H1 (cell line): ENCODE measurements around the gene UVSSA. TPM values are rescaled to one million over a fixed set of nuclear protein-coding genes. Genes with fewer than 3 reads are reported as not detected.

Source experiments
- HDAC6 ChIP-seq: IDR thresholded peaks from one replicate; pipeline ENCODE4 v1.7.1; 2012; ENCODE audit warnings: low read depth, mild to moderate bottlenecking, inconsistent platforms, low read length, moderate library complexity
- MAX ChIP-seq: IDR thresholded peaks from 2 replicates; pipeline ENCODE4 v1.6.1; 2012; ENCODE audit warnings: inconsistent platforms
- RFX5 ChIP-seq: IDR thresholded peaks from 2 replicates; pipeline ENCODE4 v1.6.1; 2011; ENCODE audit warnings: low read depth, low read length, improper control_type of control experiment, borderline replicate concordance
- polyA plus RNA-seq, 7 experiments: library from polyadenylated mRNA; depleted of rRNA in 3 of 7; stranded (reverse) in 5 of 7; unstranded in 2 of 7; fragments of >200 nt in 5 of 7; fragments of 200-250 nt in 2 of 7; gene quantifications; 1 replicate in 5 of 7; 2 replicates in 1 of 7; 4 replicates in 1 of 7; pipeline versions ENCODE4 v1.2.1 to v1.2.3, GENCODE V29; 2011 to 2013; ENCODE audit warnings: missing spikeins in 2 of 7, mixed read lengths in 2 of 7
- total RNA-seq: library from RNA; stranded (reverse); fragmentation: NEBNext Ultra II Directional; extraction: Animal tissue kit (Norgen Biotek cat#: 25700); gene quantifications from 2 replicates; pipeline ENCODE4 v1.2.1, GENCODE V29; 2021

The UVSSA gene
- total and polyA plus RNA-seq, 2 of the 8 experiments (the other 6 are each of a cell fraction or from before 2014, with no cell fraction given), result 14.5 to 19.4 TPM

- TF ChIP-seq RFX5, result no peak
- no peak for TF ChIP-seq HDAC6
- no peak for TF ChIP-seq MAX
These were observed 7.9 kb downstream of the UVSSA start (continued) for GRCh38 chr4:1354983-1355275.
